A673 (cell line): Measurements from ENCODE around the gene SERTAD1. TPM values are rescaled to one million over a fixed set of nuclear protein-coding genes. Genes with fewer than 3 reads are reported as not detected.

Experiments used
- BruUV-seq: library from RNA; stranded (reverse); fragments of 400-500 nt; replicated peaks from 2 replicates; lab custom pipeline; 2021; lab: Mats Ljungman, UMichigan
- CTCF ChIA-PET: fragments of 300-600 bp; sonication (Branson Sonifier 250); formaldehyde crosslinking; loops from one replicate; lab custom pipeline; 2022; ENCODE audit warnings: antibody characterized with exemption; lab: Charles Lee
- POLR2A ChIA-PET: fragments of 300-600 bp; sonication (Branson Sonifier 250); formaldehyde crosslinking; loops from one replicate; lab custom pipeline; 2022; ENCODE audit warnings: antibody characterized with exemption; ENCODE audit not compliant: low non-redundant PET; lab: Charles Lee
- DNase-seq: peaks from one replicate; pipeline ENCODE4 v3.0.0-alpha.2; 2015; ENCODE audit warnings: low spot score
- H3K27ac ChIP-seq: fragments of 200-600 bp; sonication (generic); 2 replicates; pipeline ENCODE4 v1.5.1; 2016; ENCODE audit warnings: mixed run types, low read depth, mild to moderate bottlenecking, mixed read lengths, antibody characterized with exemption, low read length; ENCODE audit not compliant: poor library complexity, severe bottlenecking
- H3K27me3 ChIP-seq: fragments of 200-600 bp; sonication (generic); replicated peaks from 2 replicates; pipeline ENCODE4 v1.6.1; 2017; ENCODE audit warnings: mixed run types, low read depth, mild to moderate bottlenecking, mixed read lengths, antibody characterized with exemption, low read length; ENCODE audit not compliant: insufficient read depth, poor library complexity
- H3K36me3 ChIP-seq: fragments of 200-600 bp; sonication (generic); 2 replicates; pipeline ENCODE4 v1.6.1; 2016; ENCODE audit warnings: mixed run types, mild to moderate bottlenecking, mixed read lengths, antibody characterized with exemption, low read length; ENCODE audit not compliant: insufficient read depth, poor library complexity, severe bottlenecking
- H3K4me1 ChIP-seq: fragments of 200-600 bp; sonication (generic); 2 replicates; pipeline ENCODE4 v1.6.1; 2017; ENCODE audit warnings: mixed run types, mild to moderate bottlenecking, mixed read lengths, antibody characterized with exemption, low read length; ENCODE audit not compliant: insufficient read depth, poor library complexity, severe bottlenecking
- H3K4me3 ChIP-seq: fragments of 200-600 bp; sonication (generic); 2 replicates; pipeline ENCODE4 v1.5.1; 2016; ENCODE audit warnings: low read depth, mixed run types, mild to moderate bottlenecking, mixed read lengths, low read length; ENCODE audit not compliant: poor library complexity, severe bottlenecking
- H3K9me3 ChIP-seq: fragments of 200-600 bp; sonication (generic); 2 replicates; pipeline ENCODE4 v1.6.1; 2016; ENCODE audit warnings: mixed run types, low read depth, mild to moderate bottlenecking, mixed read lengths, antibody characterized with exemption, low read length; ENCODE audit not compliant: poor library complexity, severe bottlenecking
- CTCF ChIP-seq: fragments of 300-800, 200-600 bp; sonication (generic); conservative IDR thresholded peaks from 2 replicates; pipeline ENCODE4 v1.5.1; 2017; ENCODE audit warnings: low read depth, mild to moderate bottlenecking, antibody characterized with exemption, low read length, moderate library complexity, mixed read lengths
- EZH2 ChIP-seq: fragments of 200-600 bp; sonication (generic); IDR thresholded peaks from 2 replicates; pipeline ENCODE4 v1.6.1; 2017; ENCODE audit warnings: borderline replicate concordance, low read depth, mild to moderate bottlenecking, mixed read lengths, antibody characterized with exemption, low read length; ENCODE audit not compliant: poor library complexity, severe bottlenecking
- intact Hi-C: fragments of 100-400 bp; cut with micrococcal nuclease; formaldehyde crosslinking; loops from one replicate; pipeline ENCODE4 v1.10.0; 2022; ENCODE audit not compliant: unreplicated experiment
- total RNA-seq: library from RNA; stranded (reverse); gene quantifications from 2 replicates; pipeline ENCODE4 v1.2.3, GENCODE V29; 2021

SERTAD1 gene
- total RNA-seq, 1 experiment from 2014 or later, result 16.5 TPM

DNA sequence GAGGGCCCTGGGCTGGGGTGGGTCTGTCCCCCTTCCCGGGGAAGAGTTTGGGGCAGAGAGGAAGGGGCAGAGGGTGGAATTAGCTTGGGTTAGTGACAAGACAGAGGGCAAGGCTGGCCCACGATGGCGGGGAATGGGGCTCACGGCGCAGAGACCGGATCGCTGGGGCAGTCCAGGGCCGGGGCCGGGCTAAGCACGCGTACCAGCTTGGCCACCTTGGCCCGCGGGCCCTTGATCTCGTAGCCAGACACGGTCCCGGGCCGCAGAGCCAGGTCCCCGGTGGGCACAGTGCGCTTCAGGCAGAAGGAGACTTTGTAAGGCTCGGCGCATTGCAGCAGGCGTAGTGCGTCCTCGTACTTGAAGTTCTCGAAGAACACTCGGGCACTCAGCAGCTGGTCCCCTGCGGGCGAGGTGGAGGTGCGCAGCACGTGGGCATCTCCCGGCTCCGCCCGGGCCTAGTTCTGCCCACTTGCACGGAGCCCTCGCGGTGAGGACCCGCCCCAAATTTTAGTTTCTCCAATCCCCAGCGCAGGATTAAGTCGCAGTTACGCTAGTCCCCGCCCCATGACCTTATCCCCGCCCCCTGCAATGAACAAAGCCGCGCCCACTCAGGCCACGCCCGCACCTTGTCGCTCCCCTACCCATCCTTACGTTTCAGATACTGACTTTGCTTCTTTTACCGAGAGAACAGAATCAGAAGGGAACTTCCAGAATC lies 27.2 kb downstream of the SERTAD1 start:
- ChIA-PET POLR2A (no interaction called here), CTCF (no interaction called here)
- Histone ChIP-seq H3K4me1 (no peaks in the 10 kb centered on the region), H3K36me3 (no peaks in the 10 kb centered on the region), H3K4me3 (no peak overlapping the region), H3K27me3 (no peaks in the 10 kb centered on the region), H3K27ac (no peak overlapping the region), H3K9me3 (no peaks in the 10 kb centered on the region)
- intact Hi-C loops, result no loop called here
- TF ChIP-seq CTCF, result no peak
- TF ChIP-seq EZH2, result no peak
- no TSS peak for BruUV-seq
- no peak for DNase-seq

- no peak for TF ChIP-seq EZH2
- no peak for TF ChIP-seq CTCF
- Histone ChIP-seq H3K4me3 (no peak overlapping the region), H3K9me3 (no peaks in the 10 kb centered on the region), H3K36me3 (no peaks in the 10 kb centered on the region), H3K4me1 (no peaks in the 10 kb centered on the region), H3K27ac (no peak overlapping the region), H3K27me3 (no peaks in the 10 kb centered on the region)
- DNase-seq, result no peak
- no TSS peak for BruUV-seq
- POLR2A ChIA-PET, result no interaction called here
- CTCF ChIA-PET, result no interaction called here
- intact Hi-C loops, result no loop called here
Measured at GRCh38 chr19:40397568-40397906, 28.3 kb downstream of the SERTAD1 start.

- Histone ChIP-seq H3K4me3 (no peak overlapping the region), H3K27ac (no peak overlapping the region), H3K27me3 (no peaks in the 10 kb centered on the region), H3K36me3 (no peaks in the 10 kb centered on the region), H3K4me1 (no peaks in the 10 kb centered on the region), H3K9me3 (no peaks in the 10 kb centered on the region)
- TF ChIP-seq EZH2, result no peak
- TF ChIP-seq CTCF, result no peak
- DNase-seq, result no peak
- ChIA-PET POLR2A (no interaction called here), CTCF (no interaction called here)
- intact Hi-C loops, result no loop called here
- no TSS peak for BruUV-seq
Measured at GRCh38 chr19:40396886-40397567, 28.8 kb downstream of the SERTAD1 start.
